ENCODE results near the gene DNAAF3.
"Not testable (repeated sequence)": the region's sequence is repeated elsewhere in the genome, so short reads cannot be mapped to it uniquely, and the experiment has no call there.

DNAAF3 gene

GRCh38 chr19:55166530-55167268 is at the start of gene DNAAF3:
Gene DNAAF3, minus strand, starts transcription at chr19:55166613. Its CDS starts 200 bp downstream, at chr19:55166413.
- DNase-seq: peak; percentile 87

- DNase-seq: no peak
These were observed 47.1 kb upstream of the DNAAF3 start for GRCh38 chr19:55213547-55213946.

GRCh38 chr19:55212447-55212846 is 46.0 kb upstream of the DNAAF3 start:
- no peak for DNase-seq

GRCh38 chr19:55209693-55210472 is 43.5 kb upstream of the DNAAF3 start:
- DNase-seq: no peak

- DNase-seq: no peak
These were observed 42.7 kb upstream of the DNAAF3 start, which contains the start of gene PTPRH for GRCh38 chr19:55208880-55209692. Gene PTPRH, minus strand, starts transcription at chr19:55209501. Its CDS starts 68 bp downstream, at chr19:55209433.

GRCh38 chr19:55206664-55207500 is 40.5 kb upstream of the DNAAF3 start:
- DNase-seq: no peak

GRCh38 chr19:55202199-55202598 is 35.8 kb upstream of the DNAAF3 start:
- not testable (repeated sequence) for DNase-seq

GRCh38 chr19:55199620-55200204 is 33.3 kb upstream of the DNAAF3 start:
- no peak for DNase-seq

- no peak for DNase-seq
These were observed 32.2 kb upstream of the DNAAF3 start for GRCh38 chr19:55198651-55199050.

GRCh38 chr19:55197528-55197927 is 31.1 kb upstream of the DNAAF3 start:
- DNase-seq: no peak

- DNase-seq: no peak
These were observed 30.4 kb upstream of the DNAAF3 start for GRCh38 chr19:55196803-55197202.

- DNase-seq: no peak
These were observed 27.1 kb upstream of the DNAAF3 start for GRCh38 chr19:55193481-55193880.

- DNase-seq: no peak
These were observed 23.0 kb upstream of the DNAAF3 start for GRCh38 chr19:55189403-55189835.

GRCh38 chr19:55188625-55189024 is 22.2 kb upstream of the DNAAF3 start:
- DNase-seq: no peak

- DNase-seq: no peak
These were observed 19.7 kb upstream of the DNAAF3 start for GRCh38 chr19:55186080-55186479.

GRCh38 chr19:55181740-55182139 is 15.3 kb upstream of the DNAAF3 start:
- no peak for DNase-seq

GRCh38 chr19:55179606-55180484 is 13.4 kb upstream of the DNAAF3 start, which contains the start of gene SYT5:
Gene SYT5, minus strand, starts transcription at chr19:55180289. Its CDS starts 1,248 bp downstream, at chr19:55179041.
- DNase-seq: no peak

- peak; percentile 69 for DNase-seq
These were observed 12.6 kb upstream of the DNAAF3 start for GRCh38 chr19:55178781-55179599.

GRCh38 chr19:55176076-55176475 is 9.7 kb upstream of the DNAAF3 start:
- DNase-seq: no peak
